Measurements from ENCODE around the gene ZNF425.

The ZNF425 gene

DNA sequence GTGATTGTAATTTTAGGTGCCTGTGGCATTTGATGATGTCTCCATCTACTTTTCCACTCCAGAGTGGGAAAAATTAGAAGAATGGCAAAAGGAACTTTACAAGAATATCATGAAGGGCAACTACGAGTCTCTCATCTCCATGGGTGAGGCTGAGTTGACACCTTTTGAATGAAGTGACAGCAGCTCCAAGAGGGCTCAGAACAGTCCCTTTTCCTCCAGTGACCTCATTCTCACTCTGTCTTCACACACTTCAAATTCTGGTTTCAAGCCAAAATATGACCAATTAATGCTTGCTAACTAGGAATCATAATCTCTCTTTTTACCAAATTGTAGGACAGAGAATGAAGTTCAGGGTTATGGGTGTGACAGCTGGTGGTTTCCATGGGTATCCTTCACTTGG, 40.0 kb upstream of the ZNF425 start:
- no peak overlapping the region for H3K4me3 ChIP-seq (ENCODE audit: low read depth, low read length)
- H3K36me3 ChIP-seq, result peaks cover 74% of the 10 kb centered on the region

DNA sequence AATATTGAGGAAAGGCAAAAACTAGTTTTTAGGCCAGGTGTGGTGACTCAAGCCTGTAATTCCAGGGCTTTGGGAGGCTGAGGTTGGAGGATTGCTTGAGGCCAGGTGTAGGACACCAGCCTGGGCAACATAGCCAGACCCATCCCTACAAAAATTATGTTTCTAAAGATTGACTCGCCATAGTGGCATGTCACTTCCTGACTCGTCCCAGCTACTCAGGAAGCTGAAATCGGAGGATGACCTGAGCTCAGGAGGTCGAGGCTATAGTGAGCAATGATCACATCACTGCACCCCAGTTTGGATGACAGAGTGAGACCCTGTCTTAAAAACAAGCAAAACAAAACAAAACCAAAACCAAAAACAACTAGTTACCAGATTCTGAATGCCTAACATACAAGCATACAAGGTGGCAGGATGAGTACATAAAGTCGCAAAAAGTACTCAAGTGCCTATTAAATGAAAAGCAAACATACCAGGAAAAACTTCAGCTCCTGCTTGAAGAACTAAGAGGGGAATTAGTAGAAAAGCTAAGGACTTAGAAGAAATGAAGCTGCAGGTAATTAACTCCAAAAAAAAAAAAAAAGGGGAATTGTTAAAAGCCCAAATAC, 35.2 kb upstream of the ZNF425 start:
- TF ChIP-seq, protein P1, sequence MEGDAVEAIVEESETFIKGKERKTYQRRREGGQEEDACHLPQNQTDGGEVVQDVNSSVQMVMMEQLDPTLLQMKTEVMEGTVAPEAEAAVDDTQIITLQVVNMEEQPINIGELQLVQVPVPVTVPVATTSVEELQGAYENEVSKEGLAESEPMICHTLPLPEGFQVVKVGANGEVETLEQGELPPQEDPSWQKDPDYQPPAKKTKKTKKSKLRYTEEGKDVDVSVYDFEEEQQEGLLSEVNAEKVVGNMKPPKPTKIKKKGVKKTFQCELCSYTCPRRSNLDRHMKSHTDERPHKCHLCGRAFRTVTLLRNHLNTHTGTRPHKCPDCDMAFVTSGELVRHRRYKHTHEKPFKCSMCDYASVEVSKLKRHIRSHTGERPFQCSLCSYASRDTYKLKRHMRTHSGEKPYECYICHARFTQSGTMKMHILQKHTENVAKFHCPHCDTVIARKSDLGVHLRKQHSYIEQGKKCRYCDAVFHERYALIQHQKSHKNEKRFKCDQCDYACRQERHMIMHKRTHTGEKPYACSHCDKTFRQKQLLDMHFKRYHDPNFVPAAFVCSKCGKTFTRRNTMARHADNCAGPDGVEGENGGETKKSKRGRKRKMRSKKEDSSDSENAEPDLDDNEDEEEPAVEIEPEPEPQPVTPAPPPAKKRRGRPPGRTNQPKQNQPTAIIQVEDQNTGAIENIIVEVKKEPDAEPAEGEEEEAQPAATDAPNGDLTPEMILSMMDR (IDR thresholded peaks at IDR 0.05; ENCODE audit: low read depth, low read length), result no peak
- Histone ChIP-seq H3K27me3 (ENCODE audit: insufficient read depth, low read depth, severe bottlenecking) (no peaks in the 10 kb centered on the region), H3K36me3 (peaks cover 65% of the 10 kb centered on the region), H3K4me3 (ENCODE audit: low read depth, low read length) (no peak overlapping the region), H3K27ac (no peak overlapping the region), H3K9me3 (ENCODE audit: severe bottlenecking) (no peaks in the 10 kb centered on the region)
- DNase-seq, result no peak

More for the DNA sequence above, 40.0 kb upstream of the ZNF425 start:
- DNase-seq, result no peak
- no peaks in the 10 kb centered on the region for H3K9me3 ChIP-seq (ENCODE audit: severe bottlenecking)
- H3K27me3 ChIP-seq (ENCODE audit: insufficient read depth, low read depth, severe bottlenecking), result no peaks in the 10 kb centered on the region
- TF ChIP-seq, protein P1 (IDR thresholded peaks at IDR 0.05; ENCODE audit: low read depth, low read length), result no peak
- no peak overlapping the region for H3K27ac ChIP-seq

DNA sequence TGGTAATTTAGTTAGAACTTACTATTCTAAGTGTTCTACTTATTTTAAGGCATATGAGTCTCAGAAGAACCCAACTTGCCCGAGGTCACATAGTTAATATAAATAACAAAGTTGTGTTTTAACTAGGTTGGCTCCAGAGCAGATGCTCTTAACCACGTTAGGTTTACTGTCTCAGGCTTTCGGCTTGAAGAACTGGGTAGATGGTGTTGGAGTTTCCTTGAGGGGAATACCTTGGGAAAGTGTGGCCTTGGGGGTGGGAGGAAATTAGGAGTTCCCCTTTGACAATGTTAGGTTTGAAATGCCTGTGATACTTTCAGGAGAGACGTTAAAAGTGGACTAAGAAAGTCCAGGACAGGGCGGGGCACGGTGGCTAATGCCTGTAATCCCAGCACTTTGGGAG, 30.8 kb upstream of the ZNF425 start:
- H3K27ac ChIP-seq, result no peak overlapping the region
- H3K9me3 ChIP-seq (ENCODE audit: severe bottlenecking), result no peaks in the 10 kb centered on the region
- no peak for DNase-seq
- no peaks in the 10 kb centered on the region for H3K27me3 ChIP-seq (ENCODE audit: insufficient read depth, low read depth, severe bottlenecking)
- H3K36me3 ChIP-seq, result peaks cover 61% of the 10 kb centered on the region
- TF ChIP-seq, protein P1 (IDR thresholded peaks at IDR 0.05; ENCODE audit: low read depth, low read length), result no peak
- no peak overlapping the region for H3K4me3 ChIP-seq (ENCODE audit: low read depth, low read length)

DNA sequence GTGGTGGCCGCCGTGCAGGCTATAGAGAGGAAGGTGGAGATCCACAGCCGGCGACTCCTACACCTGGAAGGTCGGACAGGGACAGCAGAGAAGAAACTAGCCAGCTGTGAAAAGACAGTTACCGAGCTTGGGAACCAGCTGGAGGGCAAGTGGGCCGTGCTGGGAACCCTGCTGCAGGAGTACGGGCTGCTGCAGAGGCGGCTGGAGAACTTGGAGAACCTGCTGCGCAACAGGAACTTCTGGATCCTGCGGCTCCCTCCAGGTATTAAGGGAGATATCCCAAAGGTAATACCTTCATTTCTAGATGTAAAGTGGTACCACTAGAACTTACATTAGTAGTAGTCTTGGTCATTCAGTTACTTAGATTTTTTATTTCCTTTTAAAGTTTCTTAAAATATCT, 27.9 kb upstream of the ZNF425 start:
- Histone ChIP-seq H3K27me3 (ENCODE audit: insufficient read depth, low read depth, severe bottlenecking) (no peaks in the 10 kb centered on the region), H3K36me3 (peaks cover 45% of the 10 kb centered on the region)

DNA sequence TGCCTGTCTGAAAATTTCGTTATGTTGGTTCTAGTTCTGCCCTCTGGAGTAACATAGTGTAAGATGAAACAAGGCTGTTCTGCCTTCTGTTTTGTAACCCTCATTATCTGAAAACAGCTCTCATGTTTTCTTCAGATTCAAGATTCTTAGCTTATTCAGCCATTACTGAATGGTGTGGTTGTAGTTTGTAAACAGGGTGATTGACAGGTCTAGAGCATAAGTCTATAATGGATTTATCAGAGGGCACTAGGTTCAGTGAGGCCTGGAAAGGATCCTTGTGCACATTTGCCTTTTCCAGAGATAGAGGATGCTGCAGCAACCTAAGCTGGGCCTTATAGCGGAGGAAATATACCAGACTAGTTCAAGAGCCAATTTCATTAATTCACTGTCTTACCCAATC, 27.2 kb upstream of the ZNF425 start:
- Histone ChIP-seq H3K4me3 (ENCODE audit: low read depth, low read length) (no peak overlapping the region), H3K36me3 (peaks cover 43% of the 10 kb centered on the region), H3K9me3 (ENCODE audit: severe bottlenecking) (no peaks in the 10 kb centered on the region), H3K27ac (no peak overlapping the region), H3K27me3 (ENCODE audit: insufficient read depth, low read depth, severe bottlenecking) (no peaks in the 10 kb centered on the region)
- no peak for DNase-seq
- TF ChIP-seq, protein P1 (IDR thresholded peaks at IDR 0.05; ENCODE audit: low read depth, low read length), result no peak

More for the DNA sequence above, 27.9 kb upstream of the ZNF425 start:
- H3K4me3 ChIP-seq (ENCODE audit: low read depth, low read length), result no peak overlapping the region
- TF ChIP-seq, protein P1 (IDR thresholded peaks at IDR 0.05; ENCODE audit: low read depth, low read length), result no peak
- no peaks in the 10 kb centered on the region for H3K9me3 ChIP-seq (ENCODE audit: severe bottlenecking)
- DNase-seq, result no peak
- H3K27ac ChIP-seq, result no peak overlapping the region

DNA sequence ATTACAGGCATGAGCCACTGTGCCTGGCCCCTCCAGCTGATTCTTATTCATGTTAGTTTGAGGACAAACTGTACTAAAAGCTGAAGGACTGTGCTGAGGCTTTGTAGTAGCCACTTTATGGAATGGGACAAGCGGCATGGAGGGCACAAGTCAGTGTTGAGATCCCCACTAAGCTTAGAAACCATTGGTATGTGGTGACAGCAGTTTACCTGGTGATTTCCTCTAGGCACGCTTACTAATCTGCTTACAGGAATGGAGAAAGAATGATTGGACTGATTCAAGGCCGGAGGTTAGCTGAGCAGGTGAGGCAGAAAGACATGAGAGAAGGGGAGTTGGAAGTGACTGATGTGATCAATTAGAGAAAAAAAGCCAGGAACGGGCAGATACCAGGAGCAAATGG, 24.9 kb upstream of the ZNF425 start:
- no peak for DNase-seq
- H3K4me3 ChIP-seq (ENCODE audit: low read depth, low read length), result no peak overlapping the region
- no peak overlapping the region for H3K27ac ChIP-seq
- no peaks in the 10 kb centered on the region for H3K27me3 ChIP-seq (ENCODE audit: insufficient read depth, low read depth, severe bottlenecking)
- peaks cover 24% of the 10 kb centered on the region for H3K36me3 ChIP-seq
- H3K9me3 ChIP-seq (ENCODE audit: severe bottlenecking), result no peaks in the 10 kb centered on the region
- TF ChIP-seq, protein P1 (IDR thresholded peaks at IDR 0.05; ENCODE audit: low read depth, low read length), result no peak
